ENCODE measurements around the gene ZBTB5. TPM values are rescaled to one million over a fixed set of nuclear protein-coding genes. Genes with fewer than 3 reads are reported as not detected.
A peak's percentile ranks its signal among the peaks of the same experiment; 100 is the strongest.

ZBTB5 gene
- total and polyA plus RNA-seq, 2 of the 13 experiments (the other 11 are each of a cell fraction or from before 2014, with no cell fraction given), result 12.5 to 20.5 TPM

GRCh38 chr9:37485389-37486255 lies 20.4 kb upstream of the ZBTB5 start, which contains the start of gene POLR1E (continued):
- TF ChIP-seq ZNF550 (CRISPR knock-in tag; IDR thresholded peaks at IDR 0.05; ENCODE audit: borderline replicate concordance) (no peak), MTA3 (CRISPR knock-in tag; IDR thresholded peaks at IDR 0.05) (no peak), TAF1 (CRISPR knock-in tag; IDR thresholded peaks at IDR 0.05) (peak; percentile 78; the same call in 1 of the 2 replicates), ZNF75D (CRISPR knock-in tag; IDR thresholded peaks at IDR 0.05; ENCODE audit: borderline replicate concordance) (no peak), YEATS2 (CRISPR knock-in tag; IDR thresholded peaks at IDR 0.05; ENCODE audit: borderline replicate concordance) (no peak), ZNF687 (CRISPR knock-in tag; IDR thresholded peaks at IDR 0.05) (peak; percentile 94)

DNA sequence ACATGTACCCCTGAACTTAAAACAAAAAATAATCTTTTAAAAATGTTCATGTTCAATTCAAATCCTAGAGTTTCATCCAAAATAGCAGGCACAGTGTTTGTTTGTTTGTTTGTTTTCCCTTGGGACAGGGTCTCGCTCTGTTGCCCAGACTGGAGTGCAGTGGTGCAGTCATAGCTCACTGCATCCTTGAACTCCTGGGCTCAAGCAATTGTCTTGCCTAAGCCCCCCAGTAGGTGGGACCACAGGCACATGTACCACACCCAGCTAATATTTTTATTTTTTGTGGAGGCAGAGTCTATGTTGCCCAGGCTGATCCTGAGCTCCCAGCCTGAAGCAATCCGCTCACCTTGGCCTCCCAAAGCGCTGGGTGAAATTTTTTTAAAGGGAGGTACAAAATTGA lies 15.5 kb upstream of the ZBTB5 start:
- Histone ChIP-seq H3K9me3 (ENCODE audit: low read length) (no peaks in the 10 kb centered on the region), H3K36me3 (replicated peaks in 1 of 2; ENCODE audit: control insufficient read depth in 1 of 2, insufficient read depth in 2 of 2, low read length in 2 of 2) (no peaks in the 10 kb centered on the region), H3K79me2 (ENCODE audit: insufficient read depth, low read length) (no peaks in the 10 kb centered on the region), H3K27ac (ENCODE audit: extremely low read length, insufficient read depth, low read length) (no peak overlapping the region), H4K20me1 (ENCODE audit: insufficient read depth, low read length) (no peaks in the 10 kb centered on the region), H3K27me3 (ENCODE audit: control insufficient read depth in 1 of 2, insufficient read depth in 2 of 2, low read length in 2 of 2) (no peaks in the 10 kb centered on the region), H3K4me3 (replicated peaks in 1 of 3; ENCODE audit: insufficient read depth in 1 of 3, low read depth in 2 of 3, low read length in 3 of 3) (no peak overlapping the region), H3K4me2 (ENCODE audit: low read depth, low read length) (no peak overlapping the region), H3K9ac (ENCODE audit: insufficient read depth, low read depth, low read length) (no peak overlapping the region), H2AFZ (ENCODE audit: low read length) (no peak overlapping the region), H3K4me1 (ENCODE audit: insufficient read depth, low read length) (peaks cover 34% of the 10 kb centered on the region)
- no peak for ATAC-seq
- ChIA-PET CTCF (ENCODE audit: low intra/inter-chr PET ratio, low total read pairs) (no interaction called here), POLR2A (no interaction called here)
- no TSS peak for BruUV-seq (replicated peaks)
- intact Hi-C loops (cut with micrococcal nuclease; ENCODE audit: unreplicated experiment) (loop anchor here (5.0 to 10.0 kb wide), 3 partner anchors 102 to 682 kb away; partner anchors contain the start of gene EXOSC3), in situ Hi-C loops (cut with HindIII; ENCODE audit: extremely low pct_ligation_motif_present, low pct_unique_long_range_greater_than_20kb) (loop anchor here (5.0 to 25.0 kb wide), 5 partner anchors 112 to 882 kb away; partner anchors contain the start of genes SLC25A51 and TOMM5)
- 39% methylated on average over 3 of the region's 3 CpGs for WGBS (ENCODE audit: low lambda C conversion rate)
- FAIRE-seq, result no peak
- no peak for DNase-seq (ENCODE audit: low spot score)
- TF ChIP-seq, protein P1, sequence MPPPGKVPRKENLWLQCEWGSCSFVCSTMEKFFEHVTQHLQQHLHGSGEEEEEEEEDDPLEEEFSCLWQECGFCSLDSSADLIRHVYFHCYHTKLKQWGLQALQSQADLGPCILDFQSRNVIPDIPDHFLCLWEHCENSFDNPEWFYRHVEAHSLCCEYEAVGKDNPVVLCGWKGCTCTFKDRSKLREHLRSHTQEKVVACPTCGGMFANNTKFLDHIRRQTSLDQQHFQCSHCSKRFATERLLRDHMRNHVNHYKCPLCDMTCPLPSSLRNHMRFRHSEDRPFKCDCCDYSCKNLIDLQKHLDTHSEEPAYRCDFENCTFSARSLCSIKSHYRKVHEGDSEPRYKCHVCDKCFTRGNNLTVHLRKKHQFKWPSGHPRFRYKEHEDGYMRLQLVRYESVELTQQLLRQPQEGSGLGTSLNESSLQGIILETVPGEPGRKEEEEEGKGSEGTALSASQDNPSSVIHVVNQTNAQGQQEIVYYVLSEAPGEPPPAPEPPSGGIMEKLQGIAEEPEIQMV (CRISPR knock-in tag; IDR thresholded peaks at IDR 0.05; ENCODE audit: low read depth), result no peak
- TF ChIP-seq MAZ (IDR thresholded peaks at IDR 0.05; ENCODE audit: borderline replicate concordance, low read depth, low read length) (no peak), MAZ (CRISPR knock-in tag; IDR thresholded peaks at IDR 0.05; ENCODE audit: low read depth) (no peak), TOPORS (CRISPR knock-in tag; IDR thresholded peaks at IDR 0.05) (no peak), PHF20 (CRISPR knock-in tag; IDR thresholded peaks at IDR 0.05) (no peak), SALL2 (CRISPR knock-in tag; IDR thresholded peaks at IDR 0.05) (no peak), ZFP1 (CRISPR knock-in tag; IDR thresholded peaks at IDR 0.05) (no peak), DR1 (CRISPR knock-in tag; IDR thresholded peaks at IDR 0.05) (no peak), SNAPC2 (CRISPR knock-in tag; IDR thresholded peaks at IDR 0.05) (no peak)
- TF ChIP-seq, protein P2, sequence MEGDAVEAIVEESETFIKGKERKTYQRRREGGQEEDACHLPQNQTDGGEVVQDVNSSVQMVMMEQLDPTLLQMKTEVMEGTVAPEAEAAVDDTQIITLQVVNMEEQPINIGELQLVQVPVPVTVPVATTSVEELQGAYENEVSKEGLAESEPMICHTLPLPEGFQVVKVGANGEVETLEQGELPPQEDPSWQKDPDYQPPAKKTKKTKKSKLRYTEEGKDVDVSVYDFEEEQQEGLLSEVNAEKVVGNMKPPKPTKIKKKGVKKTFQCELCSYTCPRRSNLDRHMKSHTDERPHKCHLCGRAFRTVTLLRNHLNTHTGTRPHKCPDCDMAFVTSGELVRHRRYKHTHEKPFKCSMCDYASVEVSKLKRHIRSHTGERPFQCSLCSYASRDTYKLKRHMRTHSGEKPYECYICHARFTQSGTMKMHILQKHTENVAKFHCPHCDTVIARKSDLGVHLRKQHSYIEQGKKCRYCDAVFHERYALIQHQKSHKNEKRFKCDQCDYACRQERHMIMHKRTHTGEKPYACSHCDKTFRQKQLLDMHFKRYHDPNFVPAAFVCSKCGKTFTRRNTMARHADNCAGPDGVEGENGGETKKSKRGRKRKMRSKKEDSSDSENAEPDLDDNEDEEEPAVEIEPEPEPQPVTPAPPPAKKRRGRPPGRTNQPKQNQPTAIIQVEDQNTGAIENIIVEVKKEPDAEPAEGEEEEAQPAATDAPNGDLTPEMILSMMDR (CRISPR knock-in tag; IDR thresholded peaks at IDR 0.05), result peak; percentile 31; the same call in 1 of the 2 replicates

Measured in HepG2 (cell line).